ENCODE measurements around the gene CCDC157. TPM values are rescaled to one million over a fixed set of nuclear protein-coding genes. Genes with fewer than 3 reads are reported as not detected.

Gene CCDC157
- total RNA-seq, 2 donors from 2014 or later: 0.50 to 2.5 TPM

DNA sequence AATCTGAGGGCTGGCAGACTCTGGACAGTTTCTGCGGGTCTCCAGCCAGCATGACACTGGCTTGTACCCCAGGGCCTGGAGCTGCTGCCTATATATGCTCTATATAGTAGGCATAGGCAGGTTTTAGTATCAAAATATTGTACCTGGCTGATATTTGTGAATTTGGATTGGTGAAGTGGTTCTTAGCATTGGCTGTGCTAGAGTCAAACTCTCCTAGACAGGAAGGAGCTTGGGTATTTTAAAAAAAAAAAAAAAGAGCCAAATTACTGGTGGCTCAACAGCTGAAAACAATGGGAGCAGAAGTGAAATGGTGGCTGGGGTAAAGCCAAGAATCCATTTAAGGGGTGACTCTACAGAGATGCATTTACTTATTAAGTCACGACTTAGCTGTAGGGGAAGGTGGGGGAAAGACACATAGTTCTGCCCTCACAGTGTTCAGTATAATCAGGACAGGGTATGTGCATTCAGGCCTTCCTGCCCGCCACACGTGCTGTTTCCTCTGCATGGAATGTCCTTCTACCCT is 57.8 kb downstream of the CCDC157 start:
- H3K27ac Mint-ChIP-seq: peak overlapping the region; percentile 71
- no peaks in the 10 kb centered on the region for H3K9me3 Mint-ChIP-seq
- peaks cover 9% of the 10 kb centered on the region for H3K4me1 Mint-ChIP-seq
- peaks cover 100% of the 10 kb centered on the region for H3K36me3 Mint-ChIP-seq (ENCODE audit: low read depth)
- no peak for ATAC-seq (replicated peaks)
- H3K4me3 Mint-ChIP-seq: peak overlapping the region; percentile 13
- no peaks in the 10 kb centered on the region for H3K27me3 Mint-ChIP-seq

DNA sequence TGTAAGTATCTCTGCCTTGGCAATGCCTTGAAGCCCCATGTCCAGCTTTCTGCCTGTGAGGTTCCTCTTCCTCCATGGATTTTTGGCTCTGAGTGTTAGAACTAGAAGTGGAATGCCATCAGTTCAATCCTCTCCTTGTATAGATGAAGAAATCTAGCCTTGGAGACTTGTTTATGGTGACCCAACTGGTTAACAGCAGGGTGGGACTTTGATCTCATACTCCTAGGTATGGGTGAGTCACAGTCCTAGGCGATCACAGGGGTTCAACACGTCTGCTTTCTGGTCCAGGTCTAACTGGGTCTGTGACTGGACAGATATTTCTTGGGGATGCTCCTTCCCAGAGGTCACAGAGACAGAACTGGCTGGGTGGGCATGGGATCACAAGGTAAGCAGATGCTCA is 59.6 kb downstream of the CCDC157 start:
- no peak overlapping the region for H3K4me3 Mint-ChIP-seq
- no peak for ATAC-seq (replicated peaks)
- peaks cover 100% of the 10 kb centered on the region for H3K36me3 Mint-ChIP-seq (ENCODE audit: low read depth)
- no peaks in the 10 kb centered on the region for H3K9me3 Mint-ChIP-seq
- no peaks in the 10 kb centered on the region for H3K27me3 Mint-ChIP-seq
- peaks cover 18% of the 10 kb centered on the region for H3K4me1 Mint-ChIP-seq
- peak overlapping the region; percentile 39 for H3K27ac Mint-ChIP-seq

DNA sequence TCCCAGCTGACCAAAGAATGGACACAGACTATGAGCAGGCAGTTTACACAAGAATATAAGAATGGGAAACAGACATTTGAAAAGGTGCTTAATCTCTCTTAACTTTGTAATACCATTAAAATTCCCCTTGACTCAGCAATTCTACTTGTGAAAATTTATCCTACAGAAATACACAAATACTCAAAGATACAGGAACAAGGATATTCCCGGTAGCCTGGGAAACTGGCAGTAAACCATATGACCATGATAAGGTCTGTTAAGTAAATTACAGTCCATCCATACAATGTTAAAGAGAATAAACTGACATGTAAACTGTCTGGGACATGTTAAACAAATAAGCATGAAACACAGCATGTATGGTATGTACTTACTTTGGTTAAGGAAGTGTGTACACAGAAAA is 60.0 kb downstream of the CCDC157 start:
- ATAC-seq (replicated peaks): no peak
- H3K4me1 Mint-ChIP-seq: peaks cover 22% of the 10 kb centered on the region
- H3K9me3 Mint-ChIP-seq: no peaks in the 10 kb centered on the region
- no peaks in the 10 kb centered on the region for H3K27me3 Mint-ChIP-seq
- H3K4me3 Mint-ChIP-seq: no peak overlapping the region
- peaks cover 100% of the 10 kb centered on the region for H3K36me3 Mint-ChIP-seq (ENCODE audit: low read depth)
- H3K27ac Mint-ChIP-seq: peak overlapping the region; percentile 39

DNA sequence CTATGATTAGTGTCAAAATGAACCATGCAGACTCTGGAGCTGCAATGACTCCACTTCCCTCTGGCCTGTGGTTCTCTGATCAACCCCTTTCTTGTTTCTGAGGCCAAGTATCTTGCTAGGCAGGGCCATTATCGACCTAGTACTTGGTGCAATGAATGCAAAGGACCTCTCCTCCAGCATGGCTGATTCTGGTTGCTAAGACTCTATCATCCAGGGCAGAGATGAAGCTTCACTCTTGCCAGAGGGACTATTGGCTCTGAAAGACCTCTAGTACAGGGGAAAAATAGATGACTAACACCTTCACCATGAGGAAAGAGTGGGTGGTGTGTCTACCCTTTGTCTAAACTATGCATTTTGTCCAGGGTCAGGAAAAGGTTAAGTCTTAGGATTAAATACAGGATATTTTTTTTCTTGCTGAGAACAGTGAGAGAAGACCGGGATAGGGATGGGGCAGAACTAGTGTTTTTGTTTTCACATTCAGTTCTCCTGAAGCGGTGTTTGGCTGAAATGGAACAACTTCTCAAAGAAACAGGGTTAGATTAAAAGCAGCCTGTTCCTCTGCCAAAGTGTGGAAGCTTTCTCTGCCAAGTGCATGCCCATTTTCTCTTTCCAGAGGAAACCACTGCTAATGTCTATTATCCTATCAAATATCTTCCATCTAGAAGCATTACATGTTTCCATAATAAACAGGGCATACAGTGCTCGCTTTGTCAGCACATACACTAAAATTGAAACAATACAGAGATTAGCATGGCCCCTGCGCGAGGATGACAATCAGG is 63.7 kb downstream of the CCDC157 start:
- Mint-ChIP-seq H3K9me3 (no peaks in the 10 kb centered on the region), H3K36me3 (ENCODE audit: low read depth) (peaks cover 91% of the 10 kb centered on the region), H3K4me3 (peak overlapping the region; percentile 88), H3K27ac (peak overlapping the region; percentile 73), H3K4me1 (peaks cover 23% of the 10 kb centered on the region), H3K27me3 (no peaks in the 10 kb centered on the region)
- peak; percentile 14 for ATAC-seq (replicated peaks)

DNA sequence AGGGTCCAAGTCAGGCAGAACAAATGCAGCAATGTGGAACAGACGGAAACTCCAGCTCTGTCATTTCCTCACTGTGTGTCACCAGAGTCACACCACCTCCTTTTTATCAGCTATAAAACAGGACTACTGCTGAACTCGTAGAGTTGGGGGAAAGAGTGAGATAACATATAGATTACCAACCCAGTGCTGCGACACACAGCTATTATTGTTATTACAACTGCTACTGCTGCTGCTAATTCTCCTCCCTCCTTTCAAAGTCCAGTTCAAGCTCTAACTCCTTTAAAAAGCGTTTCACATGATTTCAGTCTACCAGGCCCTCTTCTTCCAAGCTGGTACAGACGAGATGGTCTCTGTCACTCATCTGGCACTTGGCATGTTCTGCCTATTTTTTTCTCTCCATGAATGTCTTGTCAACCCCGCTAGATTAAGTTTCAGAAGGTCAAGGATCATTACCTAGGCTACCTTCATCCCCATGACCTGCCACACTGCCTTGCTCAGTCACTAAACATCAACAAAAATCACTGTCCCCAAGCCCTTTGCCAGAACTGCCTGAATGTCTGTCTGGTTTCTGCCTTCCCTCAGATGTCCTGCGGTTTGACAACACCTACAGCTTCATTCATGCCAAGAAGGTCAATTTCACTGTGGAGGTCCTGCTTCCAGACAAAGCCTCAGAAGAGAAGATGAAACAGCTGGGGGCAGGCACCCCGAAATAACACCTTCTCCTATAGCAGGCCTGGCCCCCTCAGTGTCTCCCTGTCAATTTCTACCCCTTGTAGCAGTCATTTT is 65.1 kb downstream of the CCDC157 start:
- Mint-ChIP-seq H3K27ac (peak overlapping the region; percentile 98), H3K4me1 (peaks cover 23% of the 10 kb centered on the region), H3K36me3 (ENCODE audit: low read depth) (peaks cover 91% of the 10 kb centered on the region), H3K4me3 (peak overlapping the region; percentile 88), H3K9me3 (no peaks in the 10 kb centered on the region), H3K27me3 (no peaks in the 10 kb centered on the region)
- no peak for ATAC-seq (replicated peaks)

DNA sequence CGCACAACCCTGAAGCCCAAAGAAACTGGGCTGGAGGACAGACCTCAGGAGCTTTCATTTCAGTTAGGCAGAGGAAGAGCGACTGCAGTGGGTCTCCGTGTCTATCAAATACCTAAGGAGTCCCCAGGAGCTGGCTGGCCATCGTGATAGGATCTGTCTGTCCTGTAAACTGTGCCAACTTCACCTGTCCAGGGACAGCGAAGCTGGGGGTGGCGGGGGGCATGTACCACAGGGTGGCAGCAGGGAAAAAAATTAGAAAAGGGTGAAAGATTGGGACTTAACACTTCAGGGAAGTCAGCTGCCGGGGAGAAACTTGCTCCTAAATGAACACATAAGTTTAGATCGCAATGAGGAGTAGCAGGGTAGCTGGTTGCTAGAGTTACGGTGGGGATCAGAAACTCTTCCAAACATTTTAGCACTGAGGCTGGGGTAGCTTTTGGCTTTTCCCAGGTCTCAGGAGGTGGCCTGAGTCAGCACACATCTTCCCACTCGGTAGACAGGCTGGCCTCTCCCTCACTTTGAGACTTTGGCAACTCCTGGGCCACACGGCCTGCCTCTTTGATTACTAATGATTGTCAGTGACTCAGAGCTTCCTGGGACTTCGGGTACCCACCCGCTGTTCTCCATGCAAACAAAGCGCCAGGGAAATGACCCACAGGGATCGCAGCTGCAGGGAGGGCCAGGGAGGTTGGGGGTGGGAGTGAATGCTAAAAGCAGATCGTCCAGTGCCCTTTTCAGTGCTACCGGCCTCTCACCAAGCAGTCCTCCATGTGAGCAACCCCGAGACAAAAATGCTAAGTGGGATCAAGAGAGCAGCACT is 65.9 kb downstream of the CCDC157 start:
- Mint-ChIP-seq H3K9me3 (no peaks in the 10 kb centered on the region), H3K36me3 (ENCODE audit: low read depth) (peaks cover 91% of the 10 kb centered on the region), H3K27ac (peak overlapping the region; percentile 98), H3K4me3 (peak overlapping the region; percentile 88), H3K27me3 (no peaks in the 10 kb centered on the region), H3K4me1 (peaks cover 23% of the 10 kb centered on the region)
- ATAC-seq (replicated peaks): peak; percentile 37

DNA sequence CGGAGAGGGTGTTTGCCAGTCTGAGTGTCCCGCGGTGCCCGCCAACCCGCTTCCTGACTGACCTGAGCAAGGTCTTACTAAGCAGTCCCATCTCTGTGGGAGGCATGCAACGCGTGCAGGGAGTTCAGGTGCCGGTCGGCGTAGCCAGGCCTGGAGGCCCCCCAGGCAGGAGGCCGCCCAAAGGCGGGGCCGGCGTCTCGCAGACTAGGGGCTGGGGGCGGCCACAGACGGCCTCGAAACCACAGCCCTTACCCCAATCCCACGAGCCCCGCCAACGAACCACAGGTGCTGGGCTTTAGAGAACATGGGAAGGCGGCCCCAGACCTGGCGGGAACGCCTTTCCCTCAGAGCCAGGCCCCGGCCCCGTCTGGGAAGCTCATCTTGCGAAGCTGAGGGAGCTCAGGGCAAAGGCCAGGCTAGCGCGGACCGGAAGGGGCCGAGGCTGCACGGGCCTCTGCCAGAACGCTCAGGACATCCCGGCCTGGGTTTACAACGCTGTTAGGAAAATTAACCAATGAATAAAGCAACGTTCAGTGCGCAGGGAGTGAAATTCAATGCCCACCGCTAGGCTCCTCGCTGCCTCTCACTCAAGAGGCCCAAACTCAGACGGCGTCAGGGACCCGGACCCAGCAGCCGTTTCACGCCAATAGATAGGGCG is 66.6 kb downstream of the CCDC157 start:
- no peaks in the 10 kb centered on the region for H3K27me3 Mint-ChIP-seq
- no peaks in the 10 kb centered on the region for H3K9me3 Mint-ChIP-seq
- peak; percentile 54 for ATAC-seq (replicated peaks)
- H3K27ac Mint-ChIP-seq: peak overlapping the region; percentile 98
- H3K4me3 Mint-ChIP-seq: peak overlapping the region; percentile 88
- H3K4me1 Mint-ChIP-seq: peaks cover 23% of the 10 kb centered on the region
- peaks cover 91% of the 10 kb centered on the region for H3K36me3 Mint-ChIP-seq (ENCODE audit: low read depth)

DNA sequence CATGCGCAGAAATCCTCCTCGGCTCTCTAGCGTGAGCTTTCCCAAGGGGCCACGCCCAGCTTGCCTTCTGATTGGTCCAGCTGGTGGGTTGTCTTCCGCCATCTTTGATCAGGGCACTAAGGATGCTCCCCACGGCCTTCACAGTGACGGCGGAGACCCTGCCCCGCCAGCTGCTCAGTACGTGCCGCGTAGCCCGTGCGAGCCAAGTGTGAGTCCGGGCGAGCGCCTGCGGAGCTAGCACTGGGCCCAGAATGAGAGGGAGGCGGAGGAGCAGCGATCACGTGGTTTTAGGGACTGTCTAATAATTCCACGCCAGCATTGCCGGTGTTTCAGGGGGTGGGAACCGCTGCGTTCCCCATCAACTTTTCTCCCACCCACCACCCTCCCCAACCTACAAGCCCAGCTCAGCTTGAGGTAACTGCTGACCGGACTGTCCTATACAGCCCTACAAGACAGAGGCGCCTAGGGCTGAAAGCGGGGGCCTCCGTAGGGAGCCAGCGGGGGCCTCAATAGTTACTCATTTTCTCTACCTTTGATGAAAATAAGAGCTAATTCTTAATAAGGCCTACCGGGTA is 67.2 kb downstream of the CCDC157 start:
- peak overlapping the region; percentile 88 for H3K4me3 Mint-ChIP-seq

DNA sequence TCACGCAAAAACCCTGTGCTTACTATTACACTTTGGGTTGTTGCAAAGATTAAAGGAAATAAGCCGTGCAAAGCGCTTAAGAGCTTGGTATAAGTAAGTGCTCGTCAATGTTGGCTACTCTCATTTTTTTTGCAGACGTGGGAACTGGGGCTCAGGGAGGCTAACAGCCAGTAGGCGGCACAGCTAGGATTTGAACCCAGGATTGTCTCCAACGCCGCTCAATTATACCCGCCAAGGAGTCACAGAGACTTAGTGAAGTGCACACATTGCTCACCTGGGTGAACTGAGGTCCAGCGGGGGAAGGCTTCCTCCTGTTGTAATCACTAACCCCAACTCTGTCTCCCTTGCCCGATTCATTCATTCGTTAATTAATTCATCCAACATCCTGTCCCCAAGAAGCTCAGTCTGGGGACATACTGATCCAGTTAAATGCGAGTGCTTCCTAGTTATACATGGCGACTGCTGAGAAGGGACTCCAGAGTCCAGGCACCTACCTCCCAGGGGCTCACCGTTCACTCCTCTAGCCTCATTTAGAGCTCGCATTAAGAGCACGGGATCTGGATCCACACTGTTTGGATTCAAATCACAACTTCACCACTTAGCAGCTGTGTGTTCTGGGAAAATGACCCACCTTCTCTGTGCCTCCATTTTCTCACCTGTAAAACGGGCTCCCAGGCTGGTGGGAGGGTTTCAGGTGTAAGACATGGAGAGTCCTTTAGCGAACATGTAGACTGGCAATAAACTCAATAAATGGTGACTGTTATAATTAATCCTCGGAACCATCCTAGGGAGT is 67.9 kb downstream of the CCDC157 start:
- Mint-ChIP-seq H3K27me3 (no peaks in the 10 kb centered on the region), H3K9me3 (no peaks in the 10 kb centered on the region), H3K4me1 (peaks cover 23% of the 10 kb centered on the region), H3K4me3 (peak overlapping the region; percentile 88), H3K36me3 (ENCODE audit: low read depth) (peaks cover 86% of the 10 kb centered on the region), H3K27ac (peak overlapping the region; percentile 98)
- ATAC-seq (replicated peaks): no peak

More for the DNA sequence above, 67.2 kb downstream of the CCDC157 start:
- Mint-ChIP-seq H3K27ac (peak overlapping the region; percentile 98), H3K27me3 (no peaks in the 10 kb centered on the region), H3K4me1 (peaks cover 23% of the 10 kb centered on the region), H3K9me3 (no peaks in the 10 kb centered on the region), H3K36me3 (ENCODE audit: low read depth) (peaks cover 90% of the 10 kb centered on the region)
- peak; percentile 78 for ATAC-seq (replicated peaks)

DNA sequence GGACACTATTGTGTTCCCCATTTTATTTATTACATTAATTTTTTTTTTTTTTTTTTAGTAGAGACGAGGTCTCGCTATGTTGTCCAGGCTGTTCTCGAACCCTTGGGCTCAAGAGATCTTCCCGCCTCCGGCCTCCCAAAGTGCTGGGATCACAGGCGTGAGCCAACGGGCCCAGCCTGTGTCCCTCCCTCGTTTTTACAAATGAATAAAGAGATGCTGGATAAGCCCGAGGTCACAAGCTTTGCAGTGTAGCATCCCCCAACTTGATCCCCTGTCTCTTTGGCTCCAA is 68.5 kb downstream of the CCDC157 start:
- no peaks in the 10 kb centered on the region for H3K27me3 Mint-ChIP-seq
- H3K4me3 Mint-ChIP-seq: peak overlapping the region; percentile 88
- H3K27ac Mint-ChIP-seq: peak overlapping the region; percentile 98
- no peaks in the 10 kb centered on the region for H3K9me3 Mint-ChIP-seq
- H3K4me1 Mint-ChIP-seq: peaks cover 21% of the 10 kb centered on the region
- H3K36me3 Mint-ChIP-seq (ENCODE audit: low read depth): peaks cover 80% of the 10 kb centered on the region
- no peak for ATAC-seq (replicated peaks)

DNA sequence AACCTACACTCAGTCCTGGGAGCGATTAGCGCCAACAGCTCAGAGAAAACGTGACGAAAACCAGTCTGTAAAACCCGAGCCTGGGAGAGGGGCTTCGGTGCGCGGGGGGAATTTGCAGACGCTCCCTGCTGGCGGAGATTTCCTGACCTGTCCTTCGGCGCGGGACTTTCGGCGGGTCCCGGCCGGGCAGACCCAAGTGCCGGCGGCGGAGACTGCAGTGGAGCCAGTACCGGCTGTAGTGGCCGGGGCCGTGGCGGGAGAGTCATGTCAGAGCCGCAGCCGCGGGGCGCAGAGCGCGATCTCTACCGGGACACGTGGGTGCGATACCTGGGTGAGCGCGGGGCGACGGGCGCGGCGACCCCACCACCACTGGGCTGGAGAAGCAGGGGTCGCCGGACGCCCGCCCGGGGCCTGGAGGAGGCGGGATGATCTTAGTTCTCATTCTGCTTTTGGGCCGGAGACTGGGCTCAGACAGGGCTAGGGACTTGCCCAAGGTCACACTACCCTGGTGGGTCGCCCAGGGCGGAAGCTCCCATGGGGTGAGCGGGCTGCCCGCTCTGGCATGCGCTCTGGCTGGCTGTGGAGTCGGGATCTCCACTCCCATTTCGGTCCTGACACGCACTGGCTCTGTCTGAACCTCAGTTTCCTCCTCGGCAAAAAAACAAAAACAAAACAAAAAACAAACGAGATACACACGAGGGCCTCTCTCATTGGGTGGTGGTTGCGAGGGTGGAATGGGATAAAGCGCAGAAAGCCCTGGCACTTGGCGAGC is 69.0 kb downstream of the CCDC157 start, which contains the start of gene MTFP1:
Gene MTFP1 (plus strand): TSS at position 153 of the 772 bp plus-strand sequence. CDS start 112 bp downstream, at position 265.
- Mint-ChIP-seq H3K4me1 (peaks cover 16% of the 10 kb centered on the region), H3K4me3 (peak within 1 kb of the TSS; percentile 88)
- no peak for ATAC-seq (replicated peaks)

More for the DNA sequence above, 69.0 kb downstream of the CCDC157 start, which contains the start of gene MTFP1:
- Mint-ChIP-seq H3K36me3 (ENCODE audit: low read depth) (peaks cover 75% of the 10 kb centered on the region), H3K27ac (peak within 1 kb of the TSS; percentile 98), H3K27me3 (no peaks in the 10 kb centered on the region), H3K9me3 (no peaks in the 10 kb centered on the region)
